ENCODE measurements around the gene ACSM3. TPM values are rescaled to one million over a fixed set of nuclear protein-coding genes. Genes with fewer than 3 reads are reported as not detected.

The ACSM3 gene
- total and polyA plus RNA-seq, 9 of the 15 experiments (the other 6 are each of a cell fraction or from before 2014, with no cell fraction given) = 112 to 420 (median 182) TPM

GRCh38 chr16:20763461-20764232, at the start of gene ACSM3 (continued):
- TF ChIP-seq RNF219 (CRISPR knock-in tag; IDR thresholded peaks at IDR 0.05) (no peak), ARID3A (IDR thresholded peaks at IDR 0.05; ENCODE audit: borderline replicate concordance, low read depth, low read length) (0 out of 2 replicates have a peak, but pooled peaks have one; percentile 14), ZNF133 (CRISPR knock-in tag; IDR thresholded peaks at IDR 0.05) (no peak), ZNF24 (IDR thresholded peaks at IDR 0.05) (no peak), ZNF740 (CRISPR knock-in tag; IDR thresholded peaks at IDR 0.05) (no peak), ZNF740 (tag; IDR thresholded peaks at IDR 0.05) (no peak), RCOR1 (IDR thresholded peaks at IDR 0.05; ENCODE audit: borderline replicate concordance in 1 of 2, low read depth in 2 of 2, low read length in 2 of 2) (peak in 1 of 2 experiments; percentile 34; a peak in 1 of 4 replicates), IRF1 (CRISPR knock-in tag; IDR thresholded peaks at IDR 0.05; ENCODE audit: borderline replicate concordance) (no peak), MCM3 (IDR thresholded peaks at IDR 0.05) (no peak), DNMT1 (IDR thresholded peaks at IDR 0.05) (no peak), HNRNPH1 (optimal IDR thresholded peaks at IDR 0.05; ENCODE audit: low read depth, low read length) (no peak), TAF9B (IDR thresholded peaks at IDR 0.05; ENCODE audit: partially characterized antibody) (peak; percentile 38), MNT (conservative IDR thresholded peaks at IDR 0.05) (peak; percentile 81 to 90), SMC3 (conservative IDR thresholded peaks at IDR 0.05; ENCODE audit: insufficient read depth, low read depth, low read length) (no peak), CREM (IDR thresholded peaks at IDR 0.05; ENCODE audit: low read depth) (no peak), ZNF124 (CRISPR knock-in tag; IDR thresholded peaks at IDR 0.05) (no peak), TRIM24 (IDR thresholded peaks at IDR 0.05) (no peak), MTA3 (IDR thresholded peaks at IDR 0.05; ENCODE audit: borderline replicate concordance) (peak; percentile 59; the same call in 1 of the 2 replicates), THRA (IDR thresholded peaks at IDR 0.05) (no peak), TAL1 (IDR thresholded peaks at IDR 0.05) (0 out of 2 replicates have a peak, but pooled peaks have one; percentile 3)

Data from K562 (cell line).